Colonic mucosa (tissue), 4 donors: ENCODE data around the gene NEUROD4. TPM values are rescaled to one million over a fixed set of nuclear protein-coding genes. Genes with fewer than 3 reads are reported as not detected.

Source experiments
- DNase-seq: peaks from one replicate; pipeline ENCODE4 v3.0.0-alpha.2; 2020
- H3K27ac ChIP-seq: fragments of 200-600 bp; one replicate; pipeline ENCODE4 v1.8.0; 2021
- H3K27me3 ChIP-seq: fragments of 200-600 bp; one replicate; pipeline ENCODE4 v1.8.0; 2021
- H3K36me3 ChIP-seq: fragments of 200-600 bp; one replicate; pipeline ENCODE4 v1.8.0; 2021
- H3K4me1 ChIP-seq: fragments of 200-600 bp; one replicate; pipeline ENCODE4 v1.8.0; 2021; ENCODE audit warnings: mild to moderate bottlenecking
- H3K4me3 ChIP-seq: fragments of 200-600 bp; one replicate; pipeline ENCODE4 v1.8.0; 2021
- H3K9ac ChIP-seq, 2 donors: one replicate each; pipeline ENCODE4 v1.7.0; 2013; ENCODE audit warnings: control low read depth in 2 of 2, low read depth in 2 of 2, low read length in 2 of 2
- H3K9me3 ChIP-seq: fragments of 200-600 bp; one replicate; pipeline ENCODE4 v1.8.0; 2021
- intact Hi-C: fragments of 100-400 bp; cut with DNase I; formaldehyde crosslinking; loops from one replicate; pipeline ENCODE4 v1.14.1; 2022
- total RNA-seq, 2 donors: library from RNA; stranded (reverse); fragmentation: NEBNext Ultra II Directional in 1 of 2; extraction: Animal tissue kit (Norgen Biotek cat#: 25700) in 1 of 2; gene quantifications; one replicate each; pipeline ENCODE4 v1.2.1, GENCODE V29; 2021
- TF ChIP-seq, protein P1 (sequence below): fragments of 200-600 bp; IDR thresholded peaks from one replicate; pipeline ENCODE4 v1.8.0; 2022; ENCODE audit warnings: antibody characterized with exemption, mild to moderate bottlenecking
- donor health status: healthy.
- donor health status: DM: no; HTN: no; CAD: no.
- donor health status: DM: no; HTN: no; CAD: no.

Gene NEUROD4
- total RNA-seq, 2 donors from 2014 or later, result not detected

- DNase-seq, result no peak
- no peaks in the 10 kb centered on the region for H3K36me3 ChIP-seq
- no peak overlapping the region for H3K4me3 ChIP-seq
- no peaks in the 10 kb centered on the region for H3K27me3 ChIP-seq
- TF ChIP-seq, protein P1, sequence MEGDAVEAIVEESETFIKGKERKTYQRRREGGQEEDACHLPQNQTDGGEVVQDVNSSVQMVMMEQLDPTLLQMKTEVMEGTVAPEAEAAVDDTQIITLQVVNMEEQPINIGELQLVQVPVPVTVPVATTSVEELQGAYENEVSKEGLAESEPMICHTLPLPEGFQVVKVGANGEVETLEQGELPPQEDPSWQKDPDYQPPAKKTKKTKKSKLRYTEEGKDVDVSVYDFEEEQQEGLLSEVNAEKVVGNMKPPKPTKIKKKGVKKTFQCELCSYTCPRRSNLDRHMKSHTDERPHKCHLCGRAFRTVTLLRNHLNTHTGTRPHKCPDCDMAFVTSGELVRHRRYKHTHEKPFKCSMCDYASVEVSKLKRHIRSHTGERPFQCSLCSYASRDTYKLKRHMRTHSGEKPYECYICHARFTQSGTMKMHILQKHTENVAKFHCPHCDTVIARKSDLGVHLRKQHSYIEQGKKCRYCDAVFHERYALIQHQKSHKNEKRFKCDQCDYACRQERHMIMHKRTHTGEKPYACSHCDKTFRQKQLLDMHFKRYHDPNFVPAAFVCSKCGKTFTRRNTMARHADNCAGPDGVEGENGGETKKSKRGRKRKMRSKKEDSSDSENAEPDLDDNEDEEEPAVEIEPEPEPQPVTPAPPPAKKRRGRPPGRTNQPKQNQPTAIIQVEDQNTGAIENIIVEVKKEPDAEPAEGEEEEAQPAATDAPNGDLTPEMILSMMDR, result no peak
- H3K27ac ChIP-seq, result no peak overlapping the region
- H3K4me1 ChIP-seq, result no peaks in the 10 kb centered on the region
- intact Hi-C loops, result no loop called here
- H3K9me3 ChIP-seq, result no peaks in the 10 kb centered on the region
- H3K9ac ChIP-seq, result no peak overlapping the region
These were observed 29.9 kb downstream of the NEUROD4 start for GRCh38 chr12:55049676-55050075.

DNA sequence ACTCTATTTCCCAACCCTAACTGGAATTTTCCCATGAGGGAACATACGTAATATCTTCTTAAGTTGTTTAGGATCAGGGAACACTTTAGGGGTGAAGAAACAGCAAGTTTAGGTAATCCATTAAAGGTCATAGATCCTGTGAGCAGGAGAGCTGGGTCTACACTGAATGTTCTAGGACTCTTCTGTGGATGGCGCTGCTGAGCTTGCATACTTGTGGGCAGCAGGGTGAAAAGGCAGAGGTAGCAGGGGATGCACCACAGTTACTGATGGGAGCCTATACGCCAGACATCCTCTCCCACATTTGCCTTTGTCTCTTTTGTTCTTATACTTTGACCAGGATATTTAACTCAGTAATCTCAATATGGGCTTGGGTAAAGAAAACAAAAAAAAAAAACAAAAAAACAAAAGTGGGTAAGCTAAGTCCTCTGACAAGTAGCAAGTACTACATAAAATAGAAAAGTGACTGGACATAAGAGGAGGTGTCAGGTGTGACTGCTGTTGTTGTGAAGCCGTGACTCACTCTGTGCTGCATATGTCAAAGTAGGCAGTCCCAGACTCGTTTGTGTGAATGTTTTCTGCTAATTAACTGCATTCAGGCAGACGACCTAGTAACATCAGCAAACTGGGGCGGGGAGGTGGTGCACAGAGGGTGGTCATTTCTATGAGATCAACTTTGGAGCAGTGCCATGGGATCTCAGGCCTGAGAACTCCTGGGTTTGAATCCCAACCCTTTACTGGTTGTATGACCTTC is 31.6 kb downstream of the NEUROD4 start:
- no peak for DNase-seq
- Histone ChIP-seq H3K4me1 (no peaks in the 10 kb centered on the region), H3K4me3 (no peak overlapping the region), H3K9me3 (no peaks in the 10 kb centered on the region), H3K36me3 (no peaks in the 10 kb centered on the region), H3K27me3 (no peaks in the 10 kb centered on the region), H3K9ac (no peak overlapping the region), H3K27ac (no peak overlapping the region)
- intact Hi-C loops, result no loop called here
- TF ChIP-seq, protein P1, result no peak

- Histone ChIP-seq H3K9ac (no peak overlapping the region), H3K9me3 (no peaks in the 10 kb centered on the region), H3K4me1 (no peaks in the 10 kb centered on the region), H3K27ac (no peak overlapping the region), H3K4me3 (no peak overlapping the region), H3K27me3 (no peaks in the 10 kb centered on the region), H3K36me3 (no peaks in the 10 kb centered on the region)
- TF ChIP-seq, protein P1, result no peak
- intact Hi-C loops, result no loop called here
- DNase-seq, result no peak
These were observed 37.7 kb downstream of the NEUROD4 start for GRCh38 chr12:55057481-55057880.

DNA sequence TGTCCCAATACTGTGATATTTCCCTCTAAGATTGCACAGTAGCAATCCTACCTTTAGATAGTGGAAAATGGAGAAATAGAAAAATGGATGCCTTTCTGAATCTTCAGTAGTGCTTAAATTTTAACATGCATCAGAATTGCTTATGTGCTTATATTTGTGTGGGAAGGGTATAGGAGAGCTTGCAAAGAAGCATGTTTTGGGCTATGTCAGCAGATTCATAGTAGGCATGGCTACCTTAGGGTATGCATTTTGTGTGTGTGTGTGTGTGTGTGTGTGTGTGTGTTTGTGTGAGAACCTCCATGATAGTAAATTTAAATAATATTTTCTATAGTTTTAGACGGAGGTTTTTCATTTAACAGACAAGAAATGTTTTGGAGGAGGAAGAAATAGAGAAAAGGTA is 38.3 kb downstream of the NEUROD4 start:
- Histone ChIP-seq H3K36me3 (no peaks in the 10 kb centered on the region), H3K4me3 (no peak overlapping the region), H3K27me3 (no peaks in the 10 kb centered on the region), H3K9me3 (no peaks in the 10 kb centered on the region), H3K9ac (no peak overlapping the region), H3K27ac (no peak overlapping the region), H3K4me1 (no peaks in the 10 kb centered on the region)
- no peak for DNase-seq
- TF ChIP-seq, protein P1, result no peak
- intact Hi-C loops, result no loop called here

DNA sequence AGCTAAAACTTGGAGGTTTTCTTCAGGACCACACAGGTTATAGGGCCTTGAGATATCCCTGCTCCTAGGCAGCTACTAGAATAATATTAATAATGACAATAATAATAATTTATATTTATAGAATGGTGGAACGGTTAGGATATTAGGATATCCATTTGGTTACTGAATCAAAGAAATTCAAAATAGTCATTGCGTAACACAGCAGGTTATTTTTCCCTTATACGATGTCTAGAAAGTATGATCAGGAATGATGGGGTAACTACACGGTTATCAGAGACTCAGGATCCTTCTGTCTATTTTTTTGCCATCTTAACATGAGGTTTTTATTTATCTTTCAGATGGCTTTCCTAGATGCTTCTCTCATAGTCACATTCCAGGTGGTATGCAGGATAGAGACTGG is 39.0 kb downstream of the NEUROD4 start:
- intact Hi-C loops, result no loop called here
- Histone ChIP-seq H3K9me3 (no peaks in the 10 kb centered on the region), H3K27me3 (no peaks in the 10 kb centered on the region), H3K36me3 (no peaks in the 10 kb centered on the region), H3K9ac (no peak overlapping the region), H3K4me3 (no peak overlapping the region), H3K27ac (no peak overlapping the region), H3K4me1 (no peaks in the 10 kb centered on the region)
- TF ChIP-seq, protein P1, result no peak
- no peak for DNase-seq
